ENCODE measurements around the gene ATP2B2.

Gene ATP2B2

DNA sequence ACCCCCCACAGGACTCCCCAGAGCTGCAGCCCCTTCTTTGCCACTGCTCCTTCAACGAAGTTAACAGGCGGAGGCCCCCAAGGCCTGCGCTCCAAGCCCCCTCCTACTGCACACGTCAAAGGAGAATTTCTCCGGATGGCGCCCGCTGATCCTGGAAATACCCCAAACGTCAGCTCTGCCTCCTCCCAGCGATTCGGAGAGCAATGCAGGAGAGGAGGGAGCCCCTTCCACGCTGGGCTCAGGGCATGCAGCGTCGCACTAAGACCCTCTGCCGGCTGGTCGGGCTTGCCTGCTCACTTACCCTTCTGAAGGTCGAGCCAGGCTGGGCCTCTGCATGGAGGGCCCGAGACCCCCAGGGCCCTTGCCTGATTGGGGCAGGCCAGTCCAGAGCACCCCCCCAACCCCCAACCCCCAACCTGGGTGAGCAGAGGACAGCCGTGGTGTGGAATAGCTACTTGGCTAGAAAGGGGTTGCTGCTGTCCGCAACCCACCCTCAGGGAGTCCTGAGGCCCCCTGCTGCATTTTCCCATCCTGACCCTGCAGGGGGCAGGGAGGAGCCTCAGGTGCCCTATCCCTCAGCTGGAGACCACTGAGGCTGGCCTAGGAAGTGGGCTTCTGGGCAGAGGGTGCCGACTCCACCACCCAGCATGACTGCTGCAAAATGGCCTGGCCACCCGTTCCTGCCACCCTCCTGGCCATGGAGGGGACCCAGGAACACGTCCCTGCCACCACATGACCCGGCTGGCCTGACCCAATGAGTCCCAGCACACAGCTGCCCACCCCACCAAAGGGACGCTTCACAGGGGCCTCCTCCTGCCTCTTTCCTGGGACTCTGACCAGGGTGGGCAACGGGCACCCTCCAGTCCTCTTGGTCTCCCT is 976 bp downstream of the ATP2B2 start:
- DNase-seq (ENCODE audit: low read depth): no peak
- H3K4me3 ChIP-seq (ENCODE audit: low read depth, low read length): no peak overlapping the region
- TF ChIP-seq, protein P1, sequence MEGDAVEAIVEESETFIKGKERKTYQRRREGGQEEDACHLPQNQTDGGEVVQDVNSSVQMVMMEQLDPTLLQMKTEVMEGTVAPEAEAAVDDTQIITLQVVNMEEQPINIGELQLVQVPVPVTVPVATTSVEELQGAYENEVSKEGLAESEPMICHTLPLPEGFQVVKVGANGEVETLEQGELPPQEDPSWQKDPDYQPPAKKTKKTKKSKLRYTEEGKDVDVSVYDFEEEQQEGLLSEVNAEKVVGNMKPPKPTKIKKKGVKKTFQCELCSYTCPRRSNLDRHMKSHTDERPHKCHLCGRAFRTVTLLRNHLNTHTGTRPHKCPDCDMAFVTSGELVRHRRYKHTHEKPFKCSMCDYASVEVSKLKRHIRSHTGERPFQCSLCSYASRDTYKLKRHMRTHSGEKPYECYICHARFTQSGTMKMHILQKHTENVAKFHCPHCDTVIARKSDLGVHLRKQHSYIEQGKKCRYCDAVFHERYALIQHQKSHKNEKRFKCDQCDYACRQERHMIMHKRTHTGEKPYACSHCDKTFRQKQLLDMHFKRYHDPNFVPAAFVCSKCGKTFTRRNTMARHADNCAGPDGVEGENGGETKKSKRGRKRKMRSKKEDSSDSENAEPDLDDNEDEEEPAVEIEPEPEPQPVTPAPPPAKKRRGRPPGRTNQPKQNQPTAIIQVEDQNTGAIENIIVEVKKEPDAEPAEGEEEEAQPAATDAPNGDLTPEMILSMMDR (IDR thresholded peaks at IDR 0.05; ENCODE audit: low read depth, low read length, missing control alignments): no peak
- in situ Hi-C loops (cut with HindIII; ENCODE audit: low sequenced_read_pairs): no loop called here

DNA sequence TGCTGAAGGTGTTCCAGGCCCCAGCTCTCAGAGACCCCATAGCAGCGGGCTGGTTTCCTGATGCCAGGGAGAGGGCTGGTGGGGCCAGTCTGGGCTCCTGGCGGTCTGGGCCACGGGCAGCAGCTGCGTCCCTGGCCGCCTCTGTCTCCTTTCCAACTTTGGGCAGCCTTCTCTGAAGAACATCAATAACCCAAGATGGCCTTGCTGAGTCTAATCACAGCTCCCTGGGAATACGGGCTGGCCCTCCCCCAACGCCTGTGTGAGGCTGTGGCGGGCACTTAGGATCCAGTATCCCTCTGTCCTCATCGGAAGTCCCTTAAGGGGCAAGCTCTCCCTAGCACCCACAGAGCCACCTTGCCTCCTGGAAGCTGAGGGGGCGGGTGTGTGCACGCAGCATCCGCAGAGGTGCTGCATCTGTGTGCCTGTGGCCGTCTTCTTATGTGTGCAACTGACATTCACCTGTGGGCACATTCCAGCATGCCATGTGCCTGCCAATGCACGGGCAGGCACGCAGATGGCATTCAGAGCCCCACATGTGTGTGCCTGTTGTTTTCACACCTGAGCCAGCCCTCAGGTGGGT is 2.1 kb downstream of the ATP2B2 start:
- DNase-seq (ENCODE audit: low read depth): no peak
- TF ChIP-seq, protein P1 (IDR thresholded peaks at IDR 0.05; ENCODE audit: low read depth, low read length, missing control alignments): no peak
- H3K4me3 ChIP-seq (ENCODE audit: low read depth, low read length): no peak overlapping the region
- in situ Hi-C loops (cut with HindIII; ENCODE audit: low sequenced_read_pairs): no loop called here

DNA sequence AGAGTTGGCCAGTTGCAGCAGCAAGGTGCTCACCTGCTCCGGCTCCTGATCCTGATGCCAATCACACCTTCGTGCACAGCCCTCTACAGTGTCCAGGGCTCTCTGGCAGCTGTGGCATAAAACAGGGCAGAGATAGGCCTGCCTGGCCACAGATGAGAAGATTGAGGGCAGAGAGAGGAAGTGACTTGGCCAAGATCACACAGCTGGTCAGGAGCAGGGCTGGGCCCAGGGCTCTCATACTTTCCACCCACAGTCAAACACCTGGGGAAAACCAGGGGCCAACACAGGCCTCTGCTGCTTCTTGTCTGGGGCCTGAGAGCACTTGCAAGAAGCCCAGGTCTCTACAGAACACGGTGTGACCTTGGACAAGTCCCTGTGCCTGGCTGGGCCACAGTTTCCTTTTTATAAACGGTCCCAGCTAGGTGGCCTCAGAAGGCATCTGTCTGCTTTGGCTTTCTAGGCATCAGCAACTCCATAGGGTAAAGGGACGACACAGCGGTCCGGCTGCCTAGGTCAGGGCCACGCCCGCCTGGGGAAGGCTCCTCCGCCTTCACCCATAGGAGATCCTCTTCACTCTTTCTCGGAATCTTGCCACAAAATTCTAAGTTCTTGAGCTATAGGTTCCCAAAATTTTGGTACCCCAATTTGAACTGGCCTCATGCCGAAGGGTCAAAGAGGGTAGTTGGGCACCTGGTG is 3.1 kb downstream of the ATP2B2 start:
- no peak for DNase-seq (ENCODE audit: low read depth)
- in situ Hi-C loops (cut with HindIII; ENCODE audit: low sequenced_read_pairs): no loop called here
- H3K4me3 ChIP-seq (ENCODE audit: low read depth, low read length): no peak overlapping the region
- TF ChIP-seq, protein P1 (IDR thresholded peaks at IDR 0.05; ENCODE audit: low read depth, low read length, missing control alignments): no peak

DNA sequence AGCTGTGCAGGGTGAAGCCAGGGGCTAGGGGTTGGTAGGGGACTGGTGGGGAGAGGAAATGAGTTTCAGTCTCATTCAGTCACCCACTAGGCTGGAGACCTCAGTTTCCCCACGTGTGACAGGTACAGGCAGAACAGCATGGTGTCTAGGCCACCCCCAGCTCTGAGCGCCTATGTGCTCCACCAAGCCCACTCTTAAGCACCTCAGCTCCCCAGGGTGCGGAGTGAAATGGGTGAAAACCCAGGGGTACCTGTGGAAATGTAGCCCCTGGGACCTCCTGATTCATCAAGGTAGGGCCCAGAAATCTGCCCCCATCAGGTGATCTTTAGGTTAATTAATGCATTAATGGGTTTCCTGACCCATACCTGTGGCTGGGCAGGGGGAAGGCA is 3.7 kb downstream of the ATP2B2 start:
- TF ChIP-seq, protein P1 (IDR thresholded peaks at IDR 0.05; ENCODE audit: low read depth, low read length, missing control alignments): no peak
- in situ Hi-C loops (cut with HindIII; ENCODE audit: low sequenced_read_pairs): no loop called here
- DNase-seq (ENCODE audit: low read depth): no peak

DNA sequence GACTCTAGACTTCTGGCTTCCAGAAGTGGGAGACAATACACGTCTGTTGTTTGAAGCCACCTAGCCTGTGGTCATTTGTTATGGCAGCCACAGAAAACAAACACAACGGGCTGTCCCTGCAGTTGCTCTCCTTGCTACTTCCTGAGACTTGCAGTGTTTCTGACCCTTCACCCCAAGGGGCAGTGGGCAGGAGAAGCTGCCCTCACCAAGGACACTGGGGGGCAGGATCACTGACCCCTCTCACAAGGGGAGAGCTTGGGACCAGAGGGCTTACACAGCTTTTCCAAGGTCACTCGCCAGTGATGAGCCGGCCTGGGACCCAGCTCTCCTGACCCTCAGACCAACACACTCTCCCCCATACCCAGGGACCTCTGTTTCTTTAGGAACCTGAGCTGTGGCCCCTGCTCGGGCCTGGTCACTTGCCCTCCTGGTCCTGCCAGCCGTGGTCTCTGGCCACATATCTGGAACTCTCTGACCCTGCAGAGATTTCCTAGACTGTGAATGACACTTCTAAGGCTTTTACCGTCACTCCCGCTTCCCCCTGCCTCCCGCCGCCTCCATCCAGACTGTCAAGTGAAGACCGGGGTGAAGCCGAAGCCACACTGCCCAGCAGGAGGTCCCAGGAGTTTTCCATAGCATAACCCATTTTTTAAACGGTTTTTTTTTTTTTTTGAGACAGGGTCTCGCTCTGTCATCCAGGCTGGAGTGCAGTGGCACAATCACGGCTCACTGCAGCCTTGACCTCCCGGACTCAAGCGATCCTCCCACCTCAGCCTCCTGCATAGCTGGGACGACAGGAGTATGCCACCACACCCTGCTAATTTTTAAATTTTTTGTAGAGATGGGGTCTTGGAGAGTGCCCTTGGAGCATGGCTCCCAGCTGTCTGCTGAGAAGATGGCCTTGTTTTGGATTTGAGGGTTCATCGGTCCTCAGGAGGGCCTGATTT is 4.4 kb downstream of the ATP2B2 start:
- DNase-seq (ENCODE audit: low read depth): no peak
- in situ Hi-C loops (cut with HindIII; ENCODE audit: low sequenced_read_pairs): no loop called here
- TF ChIP-seq, protein P1 (IDR thresholded peaks at IDR 0.05; ENCODE audit: low read depth, low read length, missing control alignments): no peak

More for the DNA sequence above, 3.7 kb downstream of the ATP2B2 start:
- H3K4me3 ChIP-seq (ENCODE audit: low read depth, low read length): no peak overlapping the region

DNA sequence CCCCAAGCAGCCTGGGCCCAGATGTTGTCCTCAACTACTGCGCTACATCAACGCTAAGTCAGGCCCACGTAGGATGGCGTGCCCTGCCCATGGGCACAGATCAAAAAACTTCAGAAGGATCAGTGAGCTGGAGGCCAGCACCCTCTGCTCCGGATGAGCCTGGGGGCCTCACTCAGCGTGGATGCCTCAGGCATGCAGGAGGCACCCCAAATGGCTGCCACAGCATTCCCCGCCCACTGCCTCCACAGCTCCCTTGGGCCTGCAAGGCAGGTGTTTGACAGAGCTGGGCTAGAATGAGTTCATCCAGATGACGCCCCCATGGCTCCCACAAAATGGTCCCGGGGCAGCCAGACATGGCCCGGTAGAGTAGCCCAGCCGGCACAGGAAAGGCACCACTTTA is 7.1 kb downstream of the ATP2B2 start:
- TF ChIP-seq, protein P1 (IDR thresholded peaks at IDR 0.05; ENCODE audit: low read depth, low read length, missing control alignments): no peak
- in situ Hi-C loops (cut with HindIII; ENCODE audit: low sequenced_read_pairs): no loop called here
- DNase-seq (ENCODE audit: low read depth): no peak
- no peak overlapping the region for H3K4me3 ChIP-seq (ENCODE audit: low read depth, low read length)

More for the DNA sequence above, 4.4 kb downstream of the ATP2B2 start:
- no peak overlapping the region for H3K4me3 ChIP-seq (ENCODE audit: low read depth, low read length)
